Esophagus squamous epithelium (tissue), 5 donors: ENCODE data around the gene PCGF2. TPM values are rescaled to one million over a fixed set of nuclear protein-coding genes. Genes with fewer than 3 reads are reported as not detected.
A peak's percentile ranks its signal among the peaks of the same experiment; 100 is the strongest.

ENCODE experiments used
- DNase-seq: peaks from one replicate; lab custom pipeline; 2025; lab: John Stamatoyannopoulos, UW
- H3K27ac ChIP-seq, 4 donors: fragments of 200-600 bp; sonication (generic); one replicate each; pipeline ENCODE4 v1.5.1; 2016 to 2019; ENCODE audit warnings: mild to moderate bottlenecking in 1 of 4
- H3K27me3 ChIP-seq, 4 donors: fragments of 200-600 bp; sonication (generic); 1 replicate in 3 of 4; 2 replicates in 1 of 4; pipeline versions ENCODE4 v1.5.1 to v1.6.0; 2017 to 2021; ENCODE audit warnings: antibody characterized with exemption in 1 of 4
- H3K36me3 ChIP-seq, 3 donors: fragments of 200-600 bp; sonication (generic); one replicate each; pipeline ENCODE4 v1.5.1; 2016 to 2019
- H3K4me1 ChIP-seq, 3 donors: fragments of 200-600 bp; sonication (generic); one replicate each; pipeline ENCODE4 v1.5.1; 2017 to 2019
- H3K4me3 ChIP-seq, 4 donors: fragments of 200-600 bp; sonication (generic); 1 replicate in 3 of 4; 2 replicates in 1 of 4; pipeline ENCODE4 v1.5.1; 2016 to 2019; ENCODE audit warnings: mild to moderate bottlenecking in 2 of 4, moderate library complexity in 1 of 4
- H3K9me3 ChIP-seq, 3 donors: fragments of 200-600 bp; sonication (generic); one replicate each; pipeline ENCODE4 v1.5.1; 2016 to 2019
- POLR2A ChIP-seq, 4 donors: fragments of 450-650 bp; IDR thresholded peaks; one replicate each; pipeline ENCODE4 v1.6.1; 2017; ENCODE audit warnings: antibody characterized with exemption in 4 of 4, mild to moderate bottlenecking in 4 of 4, moderate library complexity in 3 of 4
- WGBS, 2 donors: methylation state at CpG; one replicate each; pipeline ENCODE4 v1.1.5; 2018; 5-methylcytosine and 5-hydroxymethylcytosine counted together
- intact Hi-C: fragments of 100-400 bp; cut with DNase I; formaldehyde crosslinking; loops from one replicate; pipeline ENCODE4 v1.15.0; 2022
- total RNA-seq, 4 donors: library from RNA; depleted of rRNA; stranded (reverse); fragments of >200 nt; gene quantifications; one replicate each; pipeline ENCODE4 v1.1.0, GENCODE V29; 2016
- TF ChIP-seq, protein P1 (sequence below), 6 experiments: fragments of 450-650 bp in 4 of 6; fragments of 200-600 bp in 2 of 6; sonication (generic) in 2 of 6; IDR thresholded peaks; one replicate each; pipeline ENCODE4 v1.5.1; 2016 to 2019; ENCODE audit warnings: antibody characterized with exemption in 6 of 6, mild to moderate bottlenecking in 4 of 6, moderate library complexity in 4 of 6
- donor health status: DM: yes; HTN: yes; CAD: no.

PCGF2 gene
- total RNA-seq, 4 donors from 2014 or later: 2.5 to 11.8 (median 3.4) TPM

- Histone ChIP-seq H3K4me1 (peaks cover 41 to 89% (median 52%) of the 10 kb centered on the region in 3 donors), H3K27me3 (peaks cover 0 to 20% (median 0%) of the 10 kb centered on the region in 4 donors), H3K36me3 (no peaks in the 10 kb centered on the region), H3K27ac (peak overlapping the region in 1 of 4 donors; percentile 94), H3K9me3 (no peaks in the 10 kb centered on the region), H3K4me3 (no peak overlapping the region)
- intact Hi-C loops: no loop called here
- TF ChIP-seq, protein P1, sequence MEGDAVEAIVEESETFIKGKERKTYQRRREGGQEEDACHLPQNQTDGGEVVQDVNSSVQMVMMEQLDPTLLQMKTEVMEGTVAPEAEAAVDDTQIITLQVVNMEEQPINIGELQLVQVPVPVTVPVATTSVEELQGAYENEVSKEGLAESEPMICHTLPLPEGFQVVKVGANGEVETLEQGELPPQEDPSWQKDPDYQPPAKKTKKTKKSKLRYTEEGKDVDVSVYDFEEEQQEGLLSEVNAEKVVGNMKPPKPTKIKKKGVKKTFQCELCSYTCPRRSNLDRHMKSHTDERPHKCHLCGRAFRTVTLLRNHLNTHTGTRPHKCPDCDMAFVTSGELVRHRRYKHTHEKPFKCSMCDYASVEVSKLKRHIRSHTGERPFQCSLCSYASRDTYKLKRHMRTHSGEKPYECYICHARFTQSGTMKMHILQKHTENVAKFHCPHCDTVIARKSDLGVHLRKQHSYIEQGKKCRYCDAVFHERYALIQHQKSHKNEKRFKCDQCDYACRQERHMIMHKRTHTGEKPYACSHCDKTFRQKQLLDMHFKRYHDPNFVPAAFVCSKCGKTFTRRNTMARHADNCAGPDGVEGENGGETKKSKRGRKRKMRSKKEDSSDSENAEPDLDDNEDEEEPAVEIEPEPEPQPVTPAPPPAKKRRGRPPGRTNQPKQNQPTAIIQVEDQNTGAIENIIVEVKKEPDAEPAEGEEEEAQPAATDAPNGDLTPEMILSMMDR (IDR thresholded peaks at IDR 0.05): no peak
- no peak for TF ChIP-seq POLR2A (IDR thresholded peaks at IDR 0.05)
- 11 to 58% methylated on average over 1 to 4 of the region's 4 CpGs for WGBS, 2 donors
- no peak for DNase-seq
Observed at GRCh38 chr17:38745545-38745944, 2.6 kb downstream of the PCGF2 start.

DNA sequence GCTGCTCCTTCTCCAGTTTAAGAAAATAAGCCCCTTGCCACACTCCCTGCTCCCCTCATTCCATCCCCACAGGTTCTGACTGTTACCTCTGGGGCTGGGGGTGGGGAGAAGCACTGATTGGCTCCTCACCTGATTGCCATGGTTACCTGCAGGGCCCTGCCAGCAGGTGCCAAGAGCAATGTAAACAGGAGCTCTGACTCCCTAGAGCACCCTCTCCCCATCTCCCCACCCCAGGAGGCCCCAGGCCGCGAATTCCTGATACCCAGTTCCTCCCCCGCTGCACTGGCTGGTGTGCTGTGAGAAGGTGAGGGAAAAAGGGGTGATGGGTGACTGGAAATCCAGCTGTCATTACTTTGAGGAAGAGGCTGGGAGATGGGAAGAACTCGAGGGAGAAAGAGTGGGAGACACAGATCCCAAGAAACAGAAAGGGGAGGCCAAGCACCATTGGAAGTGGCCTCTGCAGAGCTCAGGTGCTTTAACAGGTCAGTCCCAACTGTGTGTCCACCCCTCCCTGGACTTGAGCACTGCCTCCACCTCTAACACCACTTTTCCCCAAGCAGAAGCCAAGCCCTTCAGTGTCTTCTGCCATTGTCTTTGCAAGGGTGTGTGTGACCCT lies 4.5 kb downstream of the PCGF2 start:
- no peak for DNase-seq
- H3K4me3 ChIP-seq: no peak overlapping the region
- H3K36me3 ChIP-seq: peaks cover 0 to 16% (median 8%) of the 10 kb centered on the region in 3 donors
- WGBS, 2 donors: 56 to 57% methylated on average over 1 of the region's 4 CpGs
- peak overlapping the region in 2 of 4 donors; percentile 52 to 82 for H3K27ac ChIP-seq
- no peak for TF ChIP-seq POLR2A (IDR thresholded peaks at IDR 0.05)
- TF ChIP-seq, protein P1 (IDR thresholded peaks at IDR 0.05): no peak
- peaks cover 27 to 71% (median 41%) of the 10 kb centered on the region in 3 donors for H3K4me1 ChIP-seq
- H3K9me3 ChIP-seq: no peaks in the 10 kb centered on the region
- H3K27me3 ChIP-seq: peaks cover 0 to 11% (median 0%) of the 10 kb centered on the region in 4 donors
- intact Hi-C loops: no loop called here

GRCh38 chr17:38742411-38743308 lies 5.5 kb downstream of the PCGF2 start:
- Histone ChIP-seq H3K9me3 (no peaks in the 10 kb centered on the region), H3K4me3 (peak overlapping the region in 1 of 4 donors; percentile 2), H3K27me3 (peaks cover 0 to 6% (median 0%) of the 10 kb centered on the region in 4 donors), H3K4me1 (peaks cover 20 to 64% (median 40%) of the 10 kb centered on the region in 3 donors), H3K36me3 (peaks cover 0 to 26% (median 12%) of the 10 kb centered on the region in 3 donors), H3K27ac (peak overlapping the region; percentile 35 to 82 (median 78))
- intact Hi-C loops: no loop called here
- 43 to 55% methylated on average over 17 to 19 of the region's 22 CpGs for WGBS, 2 donors
- TF ChIP-seq, protein P1 (IDR thresholded peaks at IDR 0.05): no peak
- no peak for TF ChIP-seq POLR2A (IDR thresholded peaks at IDR 0.05)
- DNase-seq: no peak

DNA sequence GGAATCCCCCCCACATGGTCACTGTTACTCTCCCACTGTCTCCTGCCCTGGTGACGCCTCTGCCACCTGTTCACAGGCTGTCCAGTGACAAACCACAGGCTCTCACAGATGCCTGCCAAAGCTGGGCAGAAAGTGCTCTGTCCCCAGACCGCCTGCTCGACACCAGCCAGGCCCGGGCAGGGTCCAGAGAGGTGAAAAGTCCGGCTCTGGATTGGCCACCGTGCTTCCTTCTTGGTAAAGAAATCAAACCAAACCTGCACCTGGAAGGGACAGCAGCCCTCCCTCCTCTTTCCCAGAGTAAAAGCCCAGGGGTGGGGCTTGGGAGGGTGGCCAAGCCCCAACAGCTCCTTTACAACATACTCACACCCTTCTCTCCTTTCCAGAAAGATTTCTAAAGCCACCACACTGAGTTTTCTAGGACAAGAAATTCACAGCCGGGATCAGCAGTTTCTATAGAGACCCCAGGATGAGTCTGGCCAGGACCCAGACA lies 6.2 kb downstream of the PCGF2 start:
- DNase-seq: no peak
- peaks cover 20 to 57% (median 38%) of the 10 kb centered on the region in 3 donors for H3K4me1 ChIP-seq
- intact Hi-C loops: no loop called here

More for the DNA sequence above, 6.2 kb downstream of the PCGF2 start:
- Histone ChIP-seq H3K9me3 (no peaks in the 10 kb centered on the region), H3K27me3 (no peaks in the 10 kb centered on the region), H3K36me3 (peaks cover 0 to 33% (median 12%) of the 10 kb centered on the region in 3 donors), H3K4me3 (peak overlapping the region in 1 of 4 donors; percentile 2), H3K27ac (peak overlapping the region; percentile 35 to 82 (median 78))
- 0 to 10% methylated on average over 2 to 3 of the region's 7 CpGs for WGBS, 2 donors
- TF ChIP-seq, protein P1 (IDR thresholded peaks at IDR 0.05): no peak
- no peak for TF ChIP-seq POLR2A (IDR thresholded peaks at IDR 0.05)
